ENCODE measurements around the gene KCNAB1. TPM values are rescaled to one million over a fixed set of nuclear protein-coding genes. Genes with fewer than 3 reads are reported as not detected.

KCNAB1 gene
- total and polyA plus RNA-seq, 2 donors (not counting 3 experiments of a cell fraction or from before 2014, with no cell fraction given) = 0.21 TPM; not detected in 1

DNA sequence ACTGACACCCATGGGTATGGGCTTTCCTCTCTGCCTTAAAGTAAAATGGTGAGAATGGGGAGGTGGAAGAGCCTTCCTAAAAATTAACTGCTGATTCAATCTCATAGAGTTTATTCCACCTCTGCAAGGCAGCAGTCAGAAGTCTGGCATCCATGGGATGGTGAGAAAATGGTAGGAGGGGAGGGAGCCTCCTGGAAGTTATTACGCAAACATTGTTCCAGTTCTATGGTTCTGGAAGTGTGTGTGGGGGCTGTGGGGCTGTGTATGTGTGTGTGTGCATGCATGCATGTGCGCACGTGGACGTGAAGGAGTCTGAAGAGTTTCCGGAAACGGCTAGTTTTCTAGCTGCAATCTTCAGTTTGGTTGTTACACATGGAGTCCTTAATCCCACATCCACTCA is 177.6 kb downstream of the KCNAB1 start:
- BruUV-seq (replicated peaks) = no TSS peak
- no peaks in the 10 kb centered on the region for H4K20me1 ChIP-seq (replicated peaks; ENCODE audit: control insufficient read depth, extremely low read depth, insufficient read depth, low read length)

DNA sequence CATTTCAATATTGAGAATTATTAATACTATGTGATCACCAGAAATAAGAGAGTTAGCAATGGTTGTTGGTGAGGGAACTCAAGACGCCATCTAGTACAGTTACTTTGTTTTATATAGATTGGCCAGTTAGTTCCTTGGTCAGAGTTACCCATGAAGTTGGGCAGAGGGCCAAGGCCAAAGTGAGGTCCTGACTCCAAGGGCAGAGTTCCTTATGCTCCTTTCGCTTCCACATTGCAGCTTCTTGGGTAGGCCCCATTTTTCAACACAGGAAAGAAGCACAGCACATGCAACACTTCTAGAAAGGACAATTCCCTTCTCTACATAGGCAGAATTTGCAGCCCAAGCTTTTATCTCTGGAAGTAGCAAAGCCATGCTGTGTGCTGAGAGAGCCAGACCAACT is 178.6 kb downstream of the KCNAB1 start:
- no TSS peak for BruUV-seq (replicated peaks)
- no peak for FAIRE-seq
- POLR2A ChIA-PET = interaction anchor here (0.7 kb wide), 1 partner anchor 114 kb away, joined by 4 read pairs; no protein-coding TSS in a partner anchor

More for the DNA sequence above, 177.6 kb downstream of the KCNAB1 start:
- no peak for FAIRE-seq
- Histone ChIP-seq H3K27ac (ENCODE audit: insufficient read depth, low read depth, low read length) (no peak overlapping the region), H3K79me2 (ENCODE audit: control insufficient read depth, insufficient read depth, low read length) (no peaks in the 10 kb centered on the region), H3K4me1 (ENCODE audit: control insufficient read depth, extremely low read depth, insufficient read depth, low read length) (peaks cover 5% of the 10 kb centered on the region), H3K9me1 (replicated peaks; ENCODE audit: control insufficient read depth, extremely low read depth, insufficient read depth, low read length) (no peaks in the 10 kb centered on the region), H3K9ac (replicated peaks; ENCODE audit: extremely low read depth, insufficient read depth, low read length) (no peak overlapping the region), H3K4me2 (ENCODE audit: insufficient read depth, low read length) (no peak overlapping the region), H2AFZ (ENCODE audit: low read depth, low read length) (no peak overlapping the region), H3K4me3 (replicated peaks in 1 of 3; ENCODE audit: insufficient read depth in 1 of 3, low read depth in 1 of 3, low read length in 3 of 3) (no peak overlapping the region), H3K36me3 (ENCODE audit: control insufficient read depth in 2 of 2, extremely low read depth in 1 of 2, insufficient read depth in 2 of 2, low read length in 2 of 2) (no peaks in the 10 kb centered on the region), H3K27me3 (ENCODE audit: control insufficient read depth in 2 of 2, insufficient read depth in 2 of 2, low read length in 2 of 2) (no peaks in the 10 kb centered on the region), H3K9me3 (replicated peaks; ENCODE audit: control insufficient read depth, insufficient read depth, low read length) (no peaks in the 10 kb centered on the region)
- dilution Hi-C loops (cut with MboI; ENCODE audit: extremely low pct_ligation_motif_present, low sequenced_read_pairs) = no loop called here
- no peak for TF ChIP-seq POLR2AphosphoS5 (IDR thresholded peaks at IDR 0.05; ENCODE audit: insufficient read depth, low read depth, low read length)
- no peak for TF ChIP-seq MAX (IDR thresholded peaks at IDR 0.05; ENCODE audit: insufficient read depth, insufficient read length)
- TF ChIP-seq, protein P1, sequence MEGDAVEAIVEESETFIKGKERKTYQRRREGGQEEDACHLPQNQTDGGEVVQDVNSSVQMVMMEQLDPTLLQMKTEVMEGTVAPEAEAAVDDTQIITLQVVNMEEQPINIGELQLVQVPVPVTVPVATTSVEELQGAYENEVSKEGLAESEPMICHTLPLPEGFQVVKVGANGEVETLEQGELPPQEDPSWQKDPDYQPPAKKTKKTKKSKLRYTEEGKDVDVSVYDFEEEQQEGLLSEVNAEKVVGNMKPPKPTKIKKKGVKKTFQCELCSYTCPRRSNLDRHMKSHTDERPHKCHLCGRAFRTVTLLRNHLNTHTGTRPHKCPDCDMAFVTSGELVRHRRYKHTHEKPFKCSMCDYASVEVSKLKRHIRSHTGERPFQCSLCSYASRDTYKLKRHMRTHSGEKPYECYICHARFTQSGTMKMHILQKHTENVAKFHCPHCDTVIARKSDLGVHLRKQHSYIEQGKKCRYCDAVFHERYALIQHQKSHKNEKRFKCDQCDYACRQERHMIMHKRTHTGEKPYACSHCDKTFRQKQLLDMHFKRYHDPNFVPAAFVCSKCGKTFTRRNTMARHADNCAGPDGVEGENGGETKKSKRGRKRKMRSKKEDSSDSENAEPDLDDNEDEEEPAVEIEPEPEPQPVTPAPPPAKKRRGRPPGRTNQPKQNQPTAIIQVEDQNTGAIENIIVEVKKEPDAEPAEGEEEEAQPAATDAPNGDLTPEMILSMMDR (IDR thresholded peaks at IDR 0.05; ENCODE audit: extremely low read depth in 1 of 2, insufficient read depth in 1 of 2, low read depth in 1 of 2, low read length in 2 of 2) = no peak
- TF ChIP-seq POLR2A (IDR thresholded peaks at IDR 0.05; ENCODE audit: low read depth, low read length) = no peak
- no peak for TF ChIP-seq FOS (IDR thresholded peaks at IDR 0.05; ENCODE audit: borderline replicate concordance, insufficient read depth, low read length)
- POLR2A ChIA-PET = no interaction called here
- CTCF ChIA-PET = no interaction called here
- DNase-seq (ENCODE audit: low read depth, low spot score) = no peak
- intact Hi-C loops (cut with micrococcal nuclease) = no loop called here

More for the DNA sequence above, 178.6 kb downstream of the KCNAB1 start:
- Histone ChIP-seq H2AFZ (ENCODE audit: low read depth, low read length) (no peak overlapping the region), H3K4me1 (ENCODE audit: control insufficient read depth, extremely low read depth, insufficient read depth, low read length) (peaks cover 15% of the 10 kb centered on the region), H3K9me3 (replicated peaks; ENCODE audit: control insufficient read depth, insufficient read depth, low read length) (no peaks in the 10 kb centered on the region), H3K4me2 (ENCODE audit: insufficient read depth, low read length) (no peak overlapping the region), H4K20me1 (replicated peaks; ENCODE audit: control insufficient read depth, extremely low read depth, insufficient read depth, low read length) (no peaks in the 10 kb centered on the region), H3K27me3 (ENCODE audit: control insufficient read depth in 2 of 2, insufficient read depth in 2 of 2, low read length in 2 of 2) (no peaks in the 10 kb centered on the region), H3K79me2 (ENCODE audit: control insufficient read depth, insufficient read depth, low read length) (no peaks in the 10 kb centered on the region), H3K9me1 (replicated peaks; ENCODE audit: control insufficient read depth, extremely low read depth, insufficient read depth, low read length) (no peaks in the 10 kb centered on the region), H3K9ac (replicated peaks; ENCODE audit: extremely low read depth, insufficient read depth, low read length) (no peak overlapping the region), H3K4me3 (replicated peaks in 1 of 3; ENCODE audit: insufficient read depth in 1 of 3, low read depth in 1 of 3, low read length in 3 of 3) (no peak overlapping the region), H3K27ac (ENCODE audit: insufficient read depth, low read depth, low read length) (no peak overlapping the region), H3K36me3 (ENCODE audit: control insufficient read depth in 2 of 2, extremely low read depth in 1 of 2, insufficient read depth in 2 of 2, low read length in 2 of 2) (no peaks in the 10 kb centered on the region)
- intact Hi-C loops (cut with micrococcal nuclease) (no loop called here), dilution Hi-C loops (cut with MboI; ENCODE audit: extremely low pct_ligation_motif_present, low sequenced_read_pairs) (no loop called here)
- TF ChIP-seq EZH2 (IDR thresholded peaks at IDR 0.05; ENCODE audit: borderline replicate concordance, low read depth, low read length, severe bottlenecking) (no peak), POLR2AphosphoS5 (IDR thresholded peaks at IDR 0.05; ENCODE audit: insufficient read depth, low read depth, low read length) (no peak), GATA2 (IDR thresholded peaks at IDR 0.05; ENCODE audit: insufficient read depth, insufficient read length, low read depth, low read length) (no peak)
- no peak for DNase-seq (ENCODE audit: low read depth, low spot score)
- CTCF ChIA-PET = no interaction called here

All from endothelial cell of umbilical vein (primary cell).